Hematopoietic multipotent progenitor cell treated with erythropoietin and hydrocortisone succinate and interleukin-3 and kit ligand, for 6 days (in vitro differentiated cells): ENCODE data around the gene TMEM269.
"Not testable (repeated sequence)": the region's sequence is repeated elsewhere in the genome, so short reads cannot be mapped to it uniquely, and the experiment has no call there.

ENCODE experiments used
- DNase-seq: peaks from one replicate; pipeline ENCODE4 v3.0.0-alpha.2; 2015

TMEM269 gene

GRCh38 chr1:42779725-42780124, 5.1 kb upstream of the TMEM269 start:
- DNase-seq = no peak

DNA sequence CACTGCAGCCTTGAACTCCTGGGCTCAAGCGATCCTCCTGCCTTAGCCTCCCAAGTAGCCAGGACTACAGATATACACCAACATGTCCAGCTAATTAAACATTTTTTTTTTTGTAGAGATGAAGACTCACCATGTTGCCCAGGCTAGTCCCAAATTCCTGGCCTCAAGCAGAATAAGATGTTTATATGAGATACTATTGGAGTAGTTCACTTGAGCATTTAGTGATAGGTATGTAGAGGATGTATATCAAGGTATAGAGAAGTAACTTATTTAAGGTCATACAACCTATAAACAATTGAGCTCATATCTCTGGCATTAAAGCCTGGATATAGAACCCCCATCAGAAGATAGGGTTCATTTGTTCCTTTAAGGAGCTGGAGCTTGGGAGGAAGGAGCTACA, 4.6 kb upstream of the TMEM269 start:
- DNase-seq = no peak

- no peak for DNase-seq
These were observed 1.7 kb upstream of the TMEM269 start for GRCh38 chr1:42783092-42783491.

- no peak for DNase-seq
These were observed 245 bp upstream of the TMEM269 start for GRCh38 chr1:42784547-42784945.

DNA sequence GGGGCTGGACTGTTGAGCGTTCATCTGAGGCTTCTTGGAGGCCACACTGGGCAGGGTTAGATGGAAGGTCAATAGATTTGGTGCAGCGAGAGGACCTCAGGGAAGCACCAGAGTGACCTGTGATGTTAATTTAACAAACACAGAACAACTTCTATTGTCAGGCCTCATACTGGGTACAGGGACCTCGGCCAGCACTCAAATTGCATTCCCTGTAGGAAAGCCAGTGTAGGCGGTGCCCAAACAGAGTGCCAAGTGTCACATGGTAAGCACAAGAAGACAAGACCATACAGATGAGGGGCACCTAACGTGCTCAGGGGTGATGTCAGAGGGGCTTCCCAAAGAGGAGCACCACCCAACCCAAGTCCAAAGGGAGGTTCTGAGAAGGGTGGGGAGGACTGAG, 1.3 kb downstream of the TMEM269 start:
- DNase-seq = no peak

DNA sequence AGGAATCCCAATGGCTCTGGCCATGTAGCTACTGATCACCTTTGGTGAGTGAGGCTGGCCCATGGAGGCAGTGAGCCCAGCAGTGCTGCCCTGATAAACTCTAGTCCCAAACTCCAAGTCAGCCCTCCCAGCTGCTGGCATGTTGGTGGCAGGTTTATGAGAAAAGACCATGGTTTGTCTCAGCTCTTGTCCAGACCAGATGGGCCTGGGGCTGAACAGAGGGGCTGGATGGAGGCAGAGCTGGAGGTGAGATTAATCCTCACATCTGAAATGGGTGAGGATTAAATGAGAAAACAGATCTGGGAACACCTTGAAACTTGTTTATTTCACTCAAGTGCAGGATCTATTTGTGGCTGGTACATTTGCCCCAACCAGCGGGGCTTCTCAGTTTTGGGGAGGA, 3.2 kb downstream of the TMEM269 start:
- no peak for DNase-seq

DNA sequence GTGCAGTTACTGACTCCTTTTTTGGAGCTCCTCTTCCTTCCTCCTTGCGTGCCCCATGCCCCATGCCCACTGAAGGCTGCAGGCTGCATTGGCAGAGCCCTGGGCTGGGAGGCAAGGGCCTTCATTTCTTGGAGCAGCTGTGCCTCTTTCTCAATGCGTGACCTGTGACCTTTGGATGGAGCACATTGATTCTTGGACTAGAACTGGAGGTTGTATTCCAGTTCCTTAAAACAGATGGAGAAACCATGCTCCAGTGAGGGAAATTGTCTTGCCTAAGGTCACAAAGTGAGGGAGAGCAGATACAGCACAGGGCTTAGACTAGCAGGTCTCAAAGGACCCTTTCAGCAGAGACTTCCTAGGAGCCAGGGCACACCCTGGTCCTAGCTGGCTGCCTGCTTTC, 9.0 kb downstream of the TMEM269 start:
- DNase-seq = no peak

DNA sequence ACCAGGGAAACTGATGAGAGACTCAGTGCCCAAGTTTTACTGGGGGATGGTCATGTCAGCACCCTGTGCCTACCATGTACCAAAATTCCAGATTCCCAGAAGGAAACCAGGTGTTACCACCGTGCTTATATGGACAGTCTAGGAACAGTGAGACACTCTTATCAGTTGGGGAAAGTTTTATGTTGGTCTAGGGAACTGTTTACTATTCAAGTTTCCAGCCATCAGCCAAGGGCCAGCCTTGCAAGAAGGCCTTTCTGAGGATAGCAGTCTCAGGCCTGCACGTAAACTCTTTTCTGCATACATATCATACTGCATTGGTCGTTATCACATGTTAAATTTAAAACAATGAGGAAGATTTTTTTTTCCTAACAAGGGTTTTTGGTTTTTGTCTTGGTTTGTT, 12.6 kb downstream of the TMEM269 start:
- DNase-seq = no peak

- DNase-seq = no peak
These were observed 13.2 kb downstream of the TMEM269 start for GRCh38 chr1:42797979-42798378.

DNA sequence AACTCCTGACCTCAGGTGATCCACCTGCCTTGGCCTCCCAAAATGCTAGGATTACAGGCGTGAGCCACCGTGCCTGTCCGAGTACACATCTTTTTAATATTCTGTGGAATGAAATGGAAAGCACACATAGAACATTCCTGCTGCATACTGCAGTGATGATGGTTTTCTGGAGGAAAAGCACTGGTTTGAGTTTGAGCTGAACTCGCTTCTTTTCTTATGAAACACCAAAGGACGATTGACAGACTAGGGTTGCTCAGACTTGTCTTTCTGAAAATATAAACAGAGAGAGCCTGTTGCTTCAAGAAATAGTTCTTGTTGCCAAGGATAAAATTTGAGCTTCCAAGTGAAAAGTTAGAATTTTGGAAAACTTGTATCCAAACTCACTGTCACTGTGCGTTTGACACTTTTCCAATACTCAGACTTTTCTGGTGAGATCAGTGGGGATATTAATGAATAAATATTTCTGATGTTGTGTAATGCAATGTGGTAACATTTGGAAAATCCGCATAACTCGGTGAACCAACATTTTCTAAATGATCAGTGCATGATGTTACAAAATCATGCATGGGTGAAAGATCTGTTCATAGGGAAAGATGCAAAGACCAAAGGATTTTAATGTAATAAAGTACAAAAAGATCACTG, 17.2 kb downstream of the TMEM269 start:
- DNase-seq = no peak

GRCh38 chr1:42806171-42806570, 21.4 kb downstream of the TMEM269 start:
- DNase-seq = no peak

DNA sequence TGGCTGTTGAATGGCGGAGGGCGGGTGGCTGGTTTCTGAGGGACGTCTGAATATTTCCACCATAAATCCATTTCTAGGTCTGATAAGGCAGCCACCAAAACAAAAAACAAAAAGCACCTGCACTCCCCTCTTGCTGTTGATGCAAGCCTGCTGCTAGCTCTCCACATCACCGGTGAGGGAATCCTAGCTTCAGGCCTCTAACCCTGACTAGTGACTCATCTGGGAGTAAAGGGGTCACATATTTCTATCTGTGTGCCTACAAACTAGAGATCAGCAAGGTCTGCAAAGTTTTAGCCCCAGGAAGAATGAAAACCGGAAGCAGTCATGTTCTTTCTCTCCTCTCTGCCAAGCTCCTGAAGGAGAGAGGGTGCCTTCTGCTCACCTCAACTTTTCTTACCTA, 21.8 kb downstream of the TMEM269 start:
- DNase-seq = no peak

- no peak for DNase-seq
These were observed 22.4 kb downstream of the TMEM269 start for GRCh38 chr1:42807056-42807668.

GRCh38 chr1:42814815-42815214, 30.0 kb downstream of the TMEM269 start:
- not testable (repeated sequence) for DNase-seq

DNA sequence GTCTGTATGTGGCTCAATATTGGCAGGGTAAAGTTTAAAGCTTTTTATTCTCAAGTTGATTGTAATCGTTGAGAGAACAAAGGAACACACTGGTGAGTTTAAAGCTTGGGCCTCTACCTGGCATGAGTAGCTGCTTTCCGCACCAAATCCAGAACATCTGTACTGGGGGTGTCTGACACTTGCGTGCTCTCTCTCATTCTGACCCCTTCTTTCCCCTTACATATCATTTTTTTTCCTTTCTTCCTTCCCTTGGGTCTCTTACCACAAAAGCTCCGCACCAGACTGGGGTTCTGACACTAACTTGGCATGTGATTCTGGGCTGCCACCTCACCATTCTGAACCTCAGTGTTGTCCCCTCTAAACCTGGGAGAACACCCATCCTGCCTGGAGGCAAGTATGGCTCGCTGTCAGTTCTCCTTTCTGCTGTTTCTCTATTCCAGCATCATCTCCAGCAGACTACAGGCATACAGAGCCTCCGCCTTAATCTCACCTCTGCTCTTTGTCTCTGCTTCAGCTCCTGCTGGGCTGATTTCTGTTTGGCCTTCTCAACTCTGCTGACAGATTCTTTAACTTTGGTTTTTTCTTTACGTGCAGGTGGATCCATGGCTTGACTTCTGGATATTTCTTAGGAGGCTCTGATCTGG, 31.3 kb downstream of the TMEM269 start:
- DNase-seq = peak; percentile 57

DNA sequence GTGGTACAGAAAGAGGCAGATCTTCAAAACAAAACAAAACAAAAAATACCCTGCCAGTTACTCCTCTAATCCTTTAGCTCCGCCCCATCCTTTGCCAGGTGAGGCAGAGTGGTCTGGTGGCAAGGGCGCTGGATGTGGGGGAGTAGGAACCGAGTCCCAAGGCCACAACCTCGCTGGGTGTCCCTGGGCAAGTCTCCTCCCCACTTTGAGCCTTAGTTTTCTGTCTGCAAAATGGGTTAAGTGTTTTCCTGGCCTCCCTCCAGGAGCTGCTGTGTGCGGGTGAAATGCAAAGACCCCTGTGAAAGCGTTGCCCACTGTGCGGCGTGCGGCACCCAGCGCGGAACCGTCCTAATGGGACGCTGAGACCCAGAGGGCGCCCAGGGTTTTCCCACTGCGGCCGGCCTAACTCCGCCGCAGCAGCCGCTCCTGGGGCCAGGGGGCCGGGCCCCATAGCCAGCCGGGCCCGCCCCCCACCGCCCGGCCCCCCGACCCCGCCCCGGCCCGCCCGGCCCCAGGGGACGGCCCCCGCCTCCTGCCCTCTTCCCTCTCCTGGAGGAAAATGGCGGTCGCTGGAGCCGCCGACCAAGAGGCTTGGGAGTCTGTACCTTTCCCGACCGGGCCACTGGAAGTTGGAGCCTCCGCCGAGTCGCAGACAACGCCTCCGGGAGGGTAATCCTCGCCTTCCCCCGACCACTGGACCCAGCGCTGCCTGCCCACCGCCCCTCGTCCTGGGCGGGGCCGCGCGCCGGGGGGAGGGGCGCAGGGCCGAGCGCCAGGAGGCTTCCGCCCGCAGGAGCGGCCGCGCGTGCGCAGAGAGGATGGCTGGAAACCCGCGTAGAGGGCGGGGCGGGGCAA, 32.0 kb downstream of the TMEM269 start, which contains the start of the genes ERMAP and SVBP:
Gene ERMAP, plus strand, starts transcription at position 538 of the 855 bp plus-strand sequence. CDS start 13,327 bp downstream, outside the sequence.
Gene SVBP, minus strand, starts transcription at position 813 of the 855 bp plus-strand sequence. CDS start 853 bp downstream, outside the sequence.
- DNase-seq = peak; percentile 93

- DNase-seq = no peak
These were observed 32.6 kb downstream of the TMEM269 start for GRCh38 chr1:42817440-42817767.

DNA sequence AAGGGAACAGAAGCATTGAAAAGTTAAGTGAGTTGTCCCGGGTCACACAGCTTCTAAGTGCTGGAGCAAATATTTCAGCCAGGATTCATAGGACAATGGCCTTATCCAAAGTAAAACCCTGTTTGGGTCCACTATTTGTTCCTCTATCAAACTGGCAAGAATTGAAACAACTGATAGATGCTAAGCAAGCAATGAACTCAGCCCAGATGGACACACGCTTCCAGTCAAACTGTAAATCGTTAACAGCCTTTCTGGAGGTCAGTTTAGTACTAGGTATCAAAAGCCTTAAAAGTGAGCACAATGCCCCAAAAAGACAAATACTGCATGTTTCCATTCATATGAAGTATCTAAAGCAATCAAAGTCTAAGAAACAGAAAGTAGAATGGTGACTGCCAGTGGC, 33.2 kb downstream of the TMEM269 start:
- DNase-seq = no peak

DNA sequence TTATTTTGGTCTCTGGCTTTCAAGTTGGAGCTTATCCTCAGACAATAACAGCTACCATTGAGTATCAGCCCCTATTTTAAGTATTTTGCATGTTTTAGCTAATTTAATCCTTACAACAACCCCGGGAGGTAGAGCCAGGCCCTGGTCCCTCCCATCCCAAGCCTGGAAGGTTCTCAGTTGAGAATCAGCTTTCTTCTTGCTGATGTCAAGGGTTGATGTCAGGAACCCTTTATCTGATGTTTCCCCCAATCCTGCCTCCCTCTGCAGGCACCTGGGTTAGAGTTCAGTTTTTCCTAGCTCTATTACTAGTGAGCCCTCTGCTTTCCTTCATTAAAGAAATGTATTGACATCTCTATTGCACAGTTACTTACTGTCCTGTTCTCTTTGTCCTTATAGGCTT, 36.0 kb downstream of the TMEM269 start:
- DNase-seq = no peak

DNA sequence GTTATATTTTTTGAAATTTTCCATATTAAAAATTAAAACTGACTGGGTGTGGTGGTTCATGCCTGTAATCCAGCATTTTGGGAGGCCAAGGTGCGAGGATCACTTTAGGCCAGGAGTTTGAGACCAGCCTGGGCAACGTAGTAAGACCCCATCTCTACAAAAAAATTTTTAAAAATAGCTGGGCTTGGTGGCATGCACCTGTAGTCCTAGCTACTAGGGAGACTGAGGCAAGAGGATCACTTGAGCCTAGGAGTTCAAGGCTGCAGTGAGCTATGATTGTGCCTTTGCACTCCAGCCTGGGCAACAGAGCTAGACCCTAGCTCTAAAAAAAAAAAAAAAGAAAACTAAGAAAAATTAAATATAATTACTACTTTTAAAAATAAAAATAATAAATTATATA, 36.9 kb downstream of the TMEM269 start:
- DNase-seq = no peak

GRCh38 chr1:42822800-42823392, 38.1 kb downstream of the TMEM269 start:
- DNase-seq = peak; percentile 72

DNA sequence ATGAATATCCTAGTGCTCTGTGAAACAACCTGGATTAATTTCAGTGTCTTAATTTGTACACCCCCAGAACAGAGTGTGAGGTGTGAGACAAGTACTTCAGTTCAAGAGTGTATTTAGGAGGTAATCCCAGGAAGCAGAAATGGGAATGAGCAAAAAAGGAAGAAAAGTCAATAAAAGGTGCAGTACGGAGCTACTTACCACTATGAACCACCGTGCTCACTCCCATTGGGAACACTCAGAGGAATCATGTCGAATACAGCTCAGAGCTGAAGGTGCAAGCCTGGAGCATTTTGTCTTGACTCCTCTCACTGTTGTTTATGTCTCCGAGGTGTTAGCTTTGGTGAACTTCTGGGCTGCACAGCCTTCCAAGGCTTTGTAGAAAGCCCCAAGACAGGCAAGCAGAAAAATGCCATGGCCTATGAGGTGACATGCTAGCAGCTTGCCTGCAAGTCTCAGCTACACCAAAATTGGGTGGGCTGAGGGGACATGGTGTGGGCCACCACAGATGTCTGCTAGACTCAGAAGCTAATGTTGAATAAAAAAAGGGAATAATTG, 39.8 kb downstream of the TMEM269 start:
- DNase-seq = no peak
